HG02852 (cell line): ENCODE results near the gene TEX14.
"Not testable (repeated sequence)": the region's sequence is repeated elsewhere in the genome, so short reads cannot be mapped to it uniquely, and the experiment has no call there.

Source experiments
- ATAC-seq: cut with Tn5 transposase; IDR thresholded peaks from one replicate; pipeline ENCODE4 v1.9.1; 2021; ENCODE audit warnings: mild to moderate bottlenecking, moderate library complexity; ENCODE audit not compliant: unreplicated experiment

The TEX14 gene

DNA sequence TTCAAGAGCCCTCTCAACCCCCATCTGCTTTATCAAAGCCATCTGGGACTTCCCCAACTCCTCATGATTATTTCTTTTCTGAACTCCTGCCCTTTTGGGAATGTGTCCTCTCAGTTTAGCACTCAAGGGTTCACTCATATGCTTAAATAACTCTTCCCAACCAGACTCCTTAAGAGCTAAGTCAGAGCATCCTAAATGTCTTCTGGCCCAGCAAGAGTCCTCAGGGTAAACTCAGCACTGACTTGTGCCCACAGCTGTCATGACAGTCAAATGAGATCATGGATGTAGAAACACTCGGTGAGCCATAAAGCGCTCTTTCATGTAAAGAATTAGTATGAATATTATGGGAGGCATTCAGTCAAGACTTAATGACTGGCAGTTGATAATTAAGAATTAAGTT, 85.9 kb downstream of the TEX14 start:
- ATAC-seq, result no peak

DNA sequence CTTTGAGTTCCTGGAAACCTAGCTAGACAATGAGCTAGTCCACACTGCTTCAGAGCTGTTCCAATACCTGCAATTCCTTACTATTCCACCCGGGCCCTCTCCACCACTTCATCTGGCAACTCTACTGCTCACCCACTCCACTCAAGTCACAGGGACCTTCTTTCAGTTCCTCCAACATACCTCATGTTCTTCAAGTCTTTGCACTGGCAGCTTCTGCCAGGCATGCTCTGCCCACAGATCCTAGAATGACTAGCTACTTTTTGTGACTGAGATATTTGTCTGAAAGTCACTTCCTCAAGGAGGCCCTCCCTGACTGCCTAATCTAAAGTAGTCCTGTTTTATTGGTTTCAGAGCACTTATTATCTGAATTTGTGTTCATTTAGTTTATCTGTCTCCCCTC, 86.4 kb downstream of the TEX14 start:
- no peak for ATAC-seq

DNA sequence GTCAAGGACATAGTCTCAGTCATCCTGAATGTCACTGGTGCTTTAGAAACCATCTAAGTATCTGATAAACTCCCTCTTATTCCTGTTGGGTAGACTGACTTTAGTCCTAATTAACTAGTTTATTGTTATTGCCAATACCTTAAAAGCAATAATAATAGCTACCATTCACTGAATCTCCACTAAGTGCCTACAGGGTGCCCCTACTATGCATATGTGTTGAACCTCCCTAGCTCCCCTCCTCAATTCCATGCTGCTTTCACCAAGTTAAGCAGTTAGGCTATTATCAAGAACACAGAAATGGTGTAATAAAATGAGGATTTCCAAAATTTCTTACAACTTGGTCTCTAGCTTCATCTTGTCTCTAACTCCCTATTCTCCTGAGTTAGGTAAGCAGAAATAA, 89.9 kb downstream of the TEX14 start:
- ATAC-seq, result no peak

DNA sequence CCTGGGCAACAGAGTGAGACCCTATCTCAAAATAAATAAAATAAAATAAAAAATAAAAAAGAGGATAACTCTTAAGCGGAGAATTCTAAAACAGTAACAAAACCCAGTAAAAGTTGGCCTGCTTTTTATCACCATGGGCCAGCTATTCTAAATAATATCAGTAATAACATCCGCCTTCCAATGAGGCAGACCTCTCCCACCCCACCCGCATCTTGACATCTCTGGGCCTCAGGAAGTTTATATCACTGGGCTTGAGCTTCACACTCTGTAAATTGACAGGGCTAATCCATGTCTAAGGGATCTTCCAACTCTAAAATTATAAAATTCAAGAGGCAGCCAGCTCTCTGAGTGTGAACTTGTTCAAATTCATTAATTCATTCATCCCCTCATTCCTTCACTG, 94.5 kb downstream of the TEX14 start:
- no peak for ATAC-seq

DNA sequence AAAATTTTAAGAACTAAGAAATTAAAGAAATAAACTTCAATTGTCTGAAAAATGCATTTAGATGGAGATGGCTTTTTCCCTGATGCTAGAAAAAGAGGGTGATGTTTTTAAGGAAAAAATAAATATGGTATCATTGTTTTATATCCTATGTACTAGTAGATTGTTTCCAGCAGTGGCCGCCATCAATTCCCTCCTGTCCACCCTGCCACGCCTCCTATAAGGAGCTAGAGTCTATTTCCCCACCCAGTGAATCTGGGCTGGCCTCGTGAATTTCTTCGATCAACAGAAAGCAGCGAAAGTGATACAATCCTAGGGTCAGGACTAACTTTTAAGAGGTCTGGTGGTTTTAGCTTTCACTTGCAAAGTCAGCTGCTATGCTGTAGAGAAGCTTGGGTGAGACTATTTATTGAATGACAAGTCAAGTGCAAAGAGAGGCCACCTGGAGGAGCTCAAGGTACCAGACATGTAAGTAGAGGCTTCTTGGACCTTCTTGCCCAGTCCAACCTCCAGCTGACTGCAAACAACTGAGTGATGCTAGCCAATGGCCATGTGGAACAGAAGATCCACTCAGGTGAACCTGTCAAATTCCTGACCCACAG, 96.6 kb downstream of the TEX14 start:
- no peak for ATAC-seq

DNA sequence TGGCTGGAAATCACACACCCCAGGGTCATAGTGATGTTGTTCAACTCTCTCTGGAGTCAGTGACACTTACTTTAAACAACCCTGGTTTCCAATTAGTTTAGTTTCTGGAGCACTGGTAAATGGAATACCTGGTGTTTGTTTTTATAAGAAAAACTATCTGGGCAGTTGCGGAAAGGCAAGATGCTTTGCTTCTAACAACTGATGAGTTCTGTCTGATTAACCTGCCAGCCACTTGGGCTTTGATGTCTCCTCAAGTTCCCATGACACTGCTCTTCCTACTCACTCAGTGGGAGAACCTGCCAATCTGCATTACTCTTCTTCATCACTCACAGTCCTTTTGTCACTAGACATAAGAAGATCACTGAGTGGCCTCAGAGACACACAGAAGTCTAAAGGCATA, 98.7 kb downstream of the TEX14 start:
- ATAC-seq, result no peak

DNA sequence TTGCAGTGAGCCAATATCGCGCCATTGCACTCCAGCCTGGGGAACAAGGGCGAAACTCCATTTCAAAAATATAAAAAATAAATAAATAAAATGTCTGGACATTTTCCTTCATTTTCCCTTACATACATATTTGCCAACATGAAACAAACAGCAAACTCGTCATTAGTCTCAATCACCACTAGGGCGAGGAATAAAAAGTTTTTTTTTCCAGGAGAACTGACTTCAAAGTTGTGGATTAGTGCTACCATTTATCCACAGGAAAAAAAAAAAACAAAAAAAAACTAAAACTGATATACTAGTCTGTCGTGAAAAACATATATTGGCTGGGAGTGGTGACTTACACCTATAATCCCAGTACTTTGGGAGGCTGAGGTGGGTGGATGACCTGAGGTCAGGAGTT, 100.4 kb downstream of the TEX14 start:
- no peak for ATAC-seq

DNA sequence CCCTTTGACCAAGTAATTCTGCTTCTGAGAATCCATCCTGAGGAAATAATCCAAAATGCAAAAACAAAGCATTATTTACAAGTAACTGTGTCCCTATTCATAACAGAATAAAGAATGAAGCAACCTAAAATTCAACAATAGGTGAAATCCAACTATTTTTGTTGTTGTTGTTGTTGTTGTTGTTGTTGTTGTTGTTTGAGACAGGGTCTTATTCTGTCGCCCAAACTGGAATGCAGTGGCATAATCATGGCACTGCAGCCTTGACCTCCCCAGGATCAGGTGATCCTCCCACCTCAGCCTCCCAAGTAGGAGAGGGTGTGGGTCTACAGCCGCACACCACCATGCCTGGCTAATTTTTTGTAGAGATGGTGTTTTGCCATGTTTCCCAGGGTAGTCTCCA, 101.5 kb downstream of the TEX14 start:
- no peak for ATAC-seq

DNA sequence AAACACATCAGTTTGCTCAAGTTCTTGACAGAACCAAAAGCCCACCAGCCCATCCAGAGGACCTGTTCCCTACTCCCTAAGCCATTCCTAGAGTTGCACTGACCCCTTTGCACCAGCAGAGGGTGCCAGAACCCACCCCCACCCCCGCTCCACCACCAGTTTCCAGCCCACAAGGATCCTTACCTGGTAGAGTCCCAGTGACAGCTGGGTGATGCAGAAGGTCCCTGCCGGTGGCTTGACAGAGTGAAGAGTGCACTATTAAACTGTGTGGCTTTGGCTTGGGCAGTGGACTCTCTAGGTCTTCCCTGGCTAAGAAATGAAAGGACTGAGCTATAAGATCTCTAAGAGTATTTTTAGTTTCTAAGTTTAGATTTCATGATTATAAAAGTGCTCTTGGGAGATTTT, 104.1 kb downstream of the TEX14 start:
- ATAC-seq, result no peak

DNA sequence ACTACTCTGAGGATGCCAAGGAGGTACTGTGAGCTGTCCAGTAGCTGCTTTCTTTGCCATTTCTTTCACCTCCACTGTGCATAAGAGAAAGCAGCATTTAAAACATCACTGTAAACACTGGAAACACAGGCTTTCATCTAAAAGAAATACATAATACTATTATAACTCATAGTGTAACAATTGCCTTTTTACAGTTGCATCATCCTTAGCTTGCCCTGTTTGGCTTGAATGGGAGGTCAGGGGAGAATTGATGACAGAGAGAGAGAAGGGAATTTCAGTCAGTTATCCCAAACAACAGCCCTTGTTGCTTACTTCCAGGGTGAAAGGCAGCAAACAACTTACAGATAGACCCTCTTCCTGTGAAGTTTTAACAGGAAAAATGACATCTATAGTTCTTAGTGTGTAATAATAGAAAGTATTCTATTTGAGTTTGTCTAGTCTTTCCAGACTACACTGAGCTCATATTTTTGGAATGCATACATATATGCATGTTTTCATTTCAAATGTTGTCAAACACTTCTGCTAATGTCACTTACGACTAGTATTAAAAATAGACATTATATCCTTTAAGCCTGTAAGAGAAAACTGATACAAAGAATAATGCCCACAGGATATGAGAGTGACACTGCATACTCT, 105.7 kb downstream of the TEX14 start:
- ATAC-seq, result no peak

DNA sequence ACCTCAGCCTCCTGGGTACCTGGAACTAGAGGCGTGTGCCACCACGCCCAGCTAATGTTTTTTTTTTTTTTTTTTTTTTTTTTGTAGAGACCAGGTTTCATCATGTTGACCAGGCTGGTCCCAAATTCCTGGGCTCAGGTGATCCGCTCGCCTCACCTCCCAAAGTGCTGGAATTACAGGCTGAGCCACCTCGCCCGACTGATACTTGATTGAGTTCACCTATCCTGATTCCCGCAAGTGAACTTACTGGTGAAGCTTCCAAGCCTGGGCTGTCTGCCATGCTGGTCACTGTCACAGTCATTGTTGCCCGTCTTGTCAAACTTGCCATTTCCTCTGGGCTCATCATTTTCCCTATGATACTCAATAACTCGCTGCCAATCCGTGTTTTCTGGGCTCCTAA, 106.3 kb downstream of the TEX14 start:
- ATAC-seq, result no peak

DNA sequence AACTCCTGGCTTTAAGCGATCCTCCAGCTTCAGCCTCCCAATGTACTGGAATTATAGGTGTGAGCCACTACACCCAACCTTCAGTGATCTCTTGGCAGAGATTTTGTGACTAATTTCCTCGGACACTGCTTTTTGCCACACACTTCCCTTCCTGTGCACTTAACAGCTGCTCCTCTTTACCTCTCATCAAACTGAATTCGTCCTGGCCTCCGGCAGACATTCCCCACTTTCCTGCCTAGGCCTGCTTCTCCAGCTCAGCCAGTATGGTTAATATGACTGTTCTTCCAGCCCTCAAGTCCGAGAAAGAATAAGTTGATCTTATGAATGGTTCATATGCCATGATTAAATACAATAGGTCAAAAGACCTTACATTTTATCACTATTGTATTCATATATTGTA, 108.4 kb downstream of the TEX14 start:
- no peak for ATAC-seq

DNA sequence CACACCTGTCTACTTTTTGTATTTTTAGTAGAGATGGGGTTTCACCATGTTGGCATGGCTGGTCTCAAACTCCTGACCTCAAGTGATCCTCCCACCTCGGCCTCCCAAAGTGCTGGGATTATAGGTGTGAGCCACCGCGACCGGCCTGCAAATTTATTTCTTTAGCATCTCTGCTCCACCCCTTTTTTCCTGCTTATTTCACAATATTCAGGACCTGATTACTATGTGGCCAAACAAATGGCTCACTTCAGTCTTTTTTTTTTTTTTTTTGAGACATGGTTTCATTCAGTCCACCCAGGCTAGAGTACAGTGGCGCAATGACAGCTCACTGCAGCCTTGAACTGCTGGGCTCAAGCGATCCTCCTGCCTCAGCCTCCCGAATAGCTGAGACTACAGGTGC, 109.1 kb downstream of the TEX14 start:
- not testable (repeated sequence) for ATAC-seq

DNA sequence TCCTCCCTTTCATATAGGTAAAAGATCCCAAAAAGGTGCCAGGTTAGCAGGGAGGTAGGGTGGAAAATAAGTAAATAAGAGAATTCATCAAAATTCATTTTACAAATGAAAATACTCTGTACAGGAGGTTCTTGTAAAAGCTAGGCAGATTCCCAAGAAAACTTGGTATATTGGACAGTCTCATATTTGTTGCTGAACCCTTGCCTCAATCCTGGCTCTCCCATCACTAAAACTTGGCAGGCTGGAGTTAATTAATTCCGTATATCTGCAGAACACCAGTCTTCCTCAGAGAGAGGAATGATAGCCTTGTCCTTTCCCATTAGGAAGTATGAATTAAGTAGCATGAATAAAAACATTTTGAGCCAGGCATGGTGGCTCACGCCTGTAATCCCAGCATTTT, 111.2 kb downstream of the TEX14 start:
- no peak for ATAC-seq

DNA sequence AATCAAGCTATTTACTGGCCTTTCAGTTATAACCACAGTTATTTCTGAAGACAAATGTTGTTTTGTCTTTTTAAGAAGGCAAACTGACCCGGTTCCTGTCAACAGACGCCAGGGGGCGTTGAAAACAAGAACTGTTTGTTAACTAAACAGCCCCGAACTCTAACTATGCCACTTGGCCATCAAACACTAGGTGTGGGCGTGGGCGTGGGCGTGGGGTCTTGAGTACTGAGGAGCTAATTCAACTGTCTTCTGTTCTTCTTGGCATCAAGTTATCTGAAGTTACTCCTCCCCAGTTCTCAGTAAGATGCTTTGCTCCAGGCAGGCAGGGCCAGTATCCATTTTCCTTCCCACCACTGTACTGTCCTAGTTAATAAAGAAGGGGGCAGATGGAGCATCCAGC, 114.1 kb downstream of the TEX14 start:
- no peak for ATAC-seq

DNA sequence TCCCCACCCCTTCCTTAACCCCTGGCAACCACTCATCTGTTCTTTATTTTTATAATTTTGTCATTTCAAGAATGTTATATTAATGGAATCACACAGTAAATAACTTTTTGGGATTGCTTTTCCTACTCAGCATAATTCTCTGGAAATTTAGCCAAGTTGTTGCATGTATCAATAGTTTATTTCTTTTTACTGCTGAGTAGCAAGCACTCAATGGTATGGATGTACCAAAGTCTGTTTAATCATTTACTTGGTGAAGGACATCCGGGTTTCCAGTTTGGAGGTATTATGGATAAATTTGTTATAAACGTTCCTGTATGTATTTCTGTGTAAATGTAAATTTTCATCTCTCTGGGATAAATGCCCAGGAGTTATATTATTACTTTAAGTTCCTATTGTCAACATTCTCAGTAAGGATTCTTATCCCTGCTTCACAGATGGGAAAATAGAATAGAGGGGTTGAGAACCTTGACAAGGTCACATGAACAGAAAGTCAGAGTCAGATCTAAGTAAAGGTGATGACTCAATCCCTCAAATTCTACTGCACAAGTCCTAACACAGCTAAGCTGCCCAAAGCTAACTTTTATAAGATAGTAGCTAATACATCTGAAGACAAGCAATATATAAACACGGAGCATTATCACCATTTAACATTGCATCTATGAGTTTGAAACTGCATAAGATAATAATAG, 115.0 kb downstream of the TEX14 start:
- no peak for ATAC-seq

DNA sequence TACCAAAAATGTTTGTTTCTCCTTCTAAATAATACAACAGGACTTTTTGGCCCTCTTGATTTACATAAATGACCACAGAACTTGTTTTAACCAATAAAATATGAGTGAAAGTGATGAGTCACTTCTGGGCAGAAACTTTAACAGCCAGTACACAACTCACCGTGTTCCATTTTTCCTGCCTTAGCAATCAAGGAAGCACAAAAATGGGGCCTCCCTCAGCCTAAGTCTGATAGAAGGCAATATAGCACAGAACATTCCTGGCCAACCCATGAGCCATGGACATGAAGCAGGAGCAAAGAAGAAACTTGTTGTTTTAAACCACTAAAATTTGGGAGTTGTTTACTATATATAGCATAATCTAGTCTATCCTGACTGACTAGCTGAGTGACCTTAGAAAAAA, 116.3 kb downstream of the TEX14 start:
- no peak for ATAC-seq

DNA sequence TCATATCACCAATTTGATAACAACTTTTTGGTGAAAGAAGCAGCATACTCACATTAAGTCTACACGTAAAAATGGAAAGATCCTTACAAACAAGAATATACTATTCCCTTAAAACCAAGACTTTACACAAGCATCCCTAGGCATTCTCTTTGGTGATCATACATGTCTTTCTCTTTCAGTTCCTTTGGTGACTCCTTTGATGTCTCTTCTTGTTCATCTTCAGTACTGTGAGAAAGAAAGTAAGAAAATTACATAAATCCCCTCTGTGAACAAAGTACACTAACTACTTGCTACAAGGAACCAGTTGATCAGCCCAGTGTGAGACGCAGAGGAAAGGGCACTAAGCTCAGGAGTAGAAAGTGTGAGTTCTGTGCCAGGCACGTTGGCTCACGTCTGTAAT, 117.8 kb downstream of the TEX14 start:
- ATAC-seq, result no peak

DNA sequence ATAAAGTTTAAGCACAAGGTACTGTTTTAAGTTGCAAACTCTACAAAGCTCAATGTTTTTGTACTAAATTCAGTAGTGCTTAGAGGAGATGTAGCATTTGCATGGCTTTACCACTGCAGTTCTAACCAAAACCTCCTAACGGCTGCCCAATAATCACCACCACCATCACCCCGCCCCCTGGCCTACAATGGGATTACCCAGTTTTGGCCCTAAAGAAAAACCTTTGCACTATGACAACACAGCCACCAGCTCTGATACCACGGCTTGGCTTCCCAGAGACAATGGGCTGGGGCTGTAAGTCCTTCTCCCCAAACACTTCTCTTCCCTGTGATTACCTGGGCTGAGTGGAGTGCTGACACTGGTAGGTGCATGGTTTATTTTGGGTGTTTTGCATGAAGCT, 119.0 kb downstream of the TEX14 start:
- ATAC-seq, result no peak

DNA sequence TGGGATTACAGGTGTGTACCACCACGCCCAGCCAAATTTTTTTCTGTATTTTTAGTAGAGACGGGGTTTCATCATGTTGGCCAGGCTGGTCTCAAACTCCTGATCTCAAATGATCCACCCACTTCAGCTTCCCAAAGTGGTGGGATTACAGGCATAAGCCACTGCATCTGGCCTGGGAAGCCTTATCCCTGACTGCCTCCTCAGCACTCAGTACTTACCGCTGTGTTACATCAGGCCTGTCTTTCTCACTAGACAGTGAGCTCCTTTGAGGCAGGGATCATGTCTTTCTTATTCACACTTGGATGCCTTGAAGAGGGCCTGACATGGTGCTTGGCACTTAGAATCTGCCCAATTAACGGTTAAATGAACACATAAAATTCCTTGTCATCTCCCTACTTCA, 121.1 kb downstream of the TEX14 start:
- ATAC-seq, result no peak

DNA sequence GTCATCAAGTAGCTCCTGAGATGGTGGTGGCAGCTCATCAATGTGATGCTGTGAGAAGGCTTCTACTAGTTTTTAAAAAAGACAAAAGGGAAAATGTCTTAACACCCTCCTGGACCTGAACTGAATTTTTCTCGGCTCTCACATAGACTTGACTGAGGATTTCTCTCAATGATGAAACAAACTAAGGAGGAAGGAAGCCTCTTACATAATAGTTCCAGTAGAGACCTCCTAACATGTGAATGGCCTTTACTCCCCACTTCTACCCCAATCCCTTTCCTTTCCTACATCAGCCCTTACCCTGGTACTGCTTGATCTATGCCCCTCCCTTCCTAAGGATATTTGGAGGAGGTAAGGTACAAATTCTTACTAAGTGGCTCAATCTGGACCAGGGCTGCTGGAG, 122.6 kb downstream of the TEX14 start:
- ATAC-seq, result no peak

DNA sequence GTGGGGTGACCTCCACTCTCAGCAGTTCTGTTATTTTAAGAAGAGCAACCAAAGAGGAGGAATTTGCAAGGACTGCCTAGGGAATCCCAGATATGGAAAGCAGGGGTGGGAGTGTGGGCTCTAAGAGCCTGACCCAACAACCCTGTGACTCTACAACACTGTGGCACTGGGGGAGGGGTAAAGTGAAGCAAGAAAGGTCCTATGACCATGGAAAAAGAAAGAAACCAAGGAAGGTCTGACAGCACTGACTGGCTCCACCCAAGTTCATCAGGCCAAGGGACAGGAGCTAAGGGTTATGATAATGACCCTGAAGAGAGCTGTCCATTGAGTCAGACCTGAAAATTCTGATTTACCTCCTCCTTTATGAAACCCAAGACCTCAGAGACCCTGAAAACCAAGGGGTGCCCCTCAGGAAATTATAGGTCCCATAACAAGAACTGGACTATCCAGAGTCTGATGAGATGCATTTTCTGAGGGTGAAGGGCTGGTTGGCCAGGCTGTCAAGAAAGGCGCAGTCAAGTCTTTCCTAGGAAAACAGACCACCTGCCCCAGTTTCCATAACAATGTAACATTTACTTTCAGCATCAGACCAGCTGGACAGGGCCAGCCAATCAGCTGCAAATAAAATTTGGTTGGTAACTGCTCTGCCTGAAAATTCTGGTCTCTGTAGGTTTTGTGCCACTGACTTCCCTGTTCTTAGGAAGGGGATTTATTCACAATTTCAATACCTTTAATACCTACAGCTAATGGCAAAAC, 123.6 kb downstream of the TEX14 start:
- ATAC-seq, result no peak
